BE2C (cell line): Measurements from ENCODE around the gene KLF15.
"Not testable (repeated sequence)": the region's sequence is repeated elsewhere in the genome, so short reads cannot be mapped to it uniquely, and the experiment has no call there.

ENCODE experiments used
- DNase-seq: peaks from one replicate; pipeline ENCODE4 v3.0.0-alpha.2; 2020
- H3K27me3 ChIP-seq: fragments of 250-450 bp; sonication (Bioruptor Pico); 2 replicates; pipeline ENCODE4 v1.5.1; 2020; ENCODE audit warnings: mild to moderate bottlenecking
- H3K36me3 ChIP-seq: fragments of 250-450 bp; sonication (Bioruptor Pico); 2 replicates; pipeline ENCODE4 v1.5.1; 2020; ENCODE audit warnings: mild to moderate bottlenecking
- H3K4me1 ChIP-seq: fragments of 250-450 bp; sonication (Bioruptor Pico); 2 replicates; pipeline ENCODE4 v1.5.1; 2020
- H3K4me3 ChIP-seq: 2 replicates; pipeline ENCODE4 v1.5.1; 2011; ENCODE audit warnings: low read depth, low read length
- H3K9me3 ChIP-seq: fragments of 250-450 bp; sonication (Bioruptor Pico); 2 replicates; pipeline ENCODE4 v1.5.1; 2020
- TF ChIP-seq, protein P1 (sequence below): IDR thresholded peaks from 2 replicates; pipeline ENCODE4 v1.5.1; 2012; ENCODE audit warnings: mild to moderate bottlenecking, low read depth, low read length

Gene KLF15

GRCh38 chr3:126339466-126339865 lies 17.7 kb downstream of the KLF15 start:
- no peak overlapping the region for H3K4me3 ChIP-seq
- TF ChIP-seq, protein P1, sequence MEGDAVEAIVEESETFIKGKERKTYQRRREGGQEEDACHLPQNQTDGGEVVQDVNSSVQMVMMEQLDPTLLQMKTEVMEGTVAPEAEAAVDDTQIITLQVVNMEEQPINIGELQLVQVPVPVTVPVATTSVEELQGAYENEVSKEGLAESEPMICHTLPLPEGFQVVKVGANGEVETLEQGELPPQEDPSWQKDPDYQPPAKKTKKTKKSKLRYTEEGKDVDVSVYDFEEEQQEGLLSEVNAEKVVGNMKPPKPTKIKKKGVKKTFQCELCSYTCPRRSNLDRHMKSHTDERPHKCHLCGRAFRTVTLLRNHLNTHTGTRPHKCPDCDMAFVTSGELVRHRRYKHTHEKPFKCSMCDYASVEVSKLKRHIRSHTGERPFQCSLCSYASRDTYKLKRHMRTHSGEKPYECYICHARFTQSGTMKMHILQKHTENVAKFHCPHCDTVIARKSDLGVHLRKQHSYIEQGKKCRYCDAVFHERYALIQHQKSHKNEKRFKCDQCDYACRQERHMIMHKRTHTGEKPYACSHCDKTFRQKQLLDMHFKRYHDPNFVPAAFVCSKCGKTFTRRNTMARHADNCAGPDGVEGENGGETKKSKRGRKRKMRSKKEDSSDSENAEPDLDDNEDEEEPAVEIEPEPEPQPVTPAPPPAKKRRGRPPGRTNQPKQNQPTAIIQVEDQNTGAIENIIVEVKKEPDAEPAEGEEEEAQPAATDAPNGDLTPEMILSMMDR = no peak
- DNase-seq = no peak

DNA sequence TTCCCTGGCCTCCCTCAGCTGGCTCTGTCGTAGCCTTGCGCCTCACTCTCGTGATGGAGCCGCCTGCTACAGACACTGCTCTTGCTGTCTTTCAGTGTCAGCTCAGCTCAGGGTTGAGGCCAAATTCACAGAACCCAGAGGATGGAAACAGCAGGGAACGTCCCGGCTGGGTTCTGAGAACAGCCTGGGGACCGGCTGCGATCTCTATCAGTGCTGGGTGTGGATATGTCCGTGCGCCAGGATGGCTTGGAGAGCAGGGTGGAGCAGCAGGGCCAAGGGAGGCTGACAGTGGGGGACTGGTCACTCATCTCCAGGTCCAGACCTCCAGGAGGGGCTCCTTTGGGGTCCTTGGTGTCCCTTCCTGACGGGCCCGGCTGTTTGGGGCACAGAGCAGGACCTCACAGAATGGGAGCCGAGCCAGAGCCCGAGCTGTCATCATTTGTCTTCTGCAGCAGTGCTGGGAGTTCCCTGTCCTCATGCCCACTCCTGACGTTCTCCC lies 18.4 kb downstream of the KLF15 start:
- Histone ChIP-seq H3K4me3 (no peak overlapping the region), H3K4me1 (no peaks in the 10 kb centered on the region), H3K9me3 (no peaks in the 10 kb centered on the region), H3K36me3 (no peaks in the 10 kb centered on the region), H3K27me3 (no peaks in the 10 kb centered on the region)
- TF ChIP-seq, protein P1 = no peak
- no peak for DNase-seq

More at GRCh38 chr3:126339466-126339865, 17.7 kb downstream of the KLF15 start:
- Histone ChIP-seq H3K27me3 (no peaks in the 10 kb centered on the region), H3K36me3 (no peaks in the 10 kb centered on the region), H3K4me1 (no peaks in the 10 kb centered on the region), H3K9me3 (no peaks in the 10 kb centered on the region)

DNA sequence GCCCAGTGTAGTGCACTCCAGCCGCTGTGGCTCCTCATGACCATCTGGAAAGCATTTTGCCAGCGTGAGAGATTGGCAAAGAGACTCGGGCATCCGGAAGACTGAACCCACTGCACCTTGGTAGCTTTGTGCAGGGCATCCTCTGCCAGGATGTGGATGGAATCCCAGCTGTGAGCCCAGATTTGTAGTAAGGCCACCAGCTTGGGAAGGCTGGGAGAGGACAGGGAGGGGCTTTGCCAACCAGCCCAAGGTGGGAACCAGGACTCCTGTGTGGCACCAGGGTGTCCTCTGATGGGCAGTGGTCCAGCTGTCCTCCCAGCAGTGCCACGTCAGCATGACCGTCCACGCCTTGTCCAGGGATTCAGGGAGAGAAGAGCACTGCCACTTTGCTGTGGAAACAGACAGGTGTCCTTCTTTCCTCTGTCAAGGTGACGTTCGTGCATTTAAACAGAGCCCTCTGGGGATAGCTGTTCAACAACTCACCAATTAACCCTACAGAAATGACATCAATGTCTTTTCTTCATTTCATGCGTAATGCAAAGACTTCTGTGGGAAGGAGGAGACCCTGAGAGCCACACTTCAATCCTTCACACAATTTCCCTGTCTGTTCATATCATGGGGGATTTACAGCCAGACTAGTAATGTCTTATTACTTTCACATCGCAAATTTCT lies 19.1 kb downstream of the KLF15 start:
- no peak for DNase-seq
- no peaks in the 10 kb centered on the region for H3K27me3 ChIP-seq
- no peaks in the 10 kb centered on the region for H3K9me3 ChIP-seq
- H3K36me3 ChIP-seq = no peaks in the 10 kb centered on the region
- H3K4me1 ChIP-seq = no peaks in the 10 kb centered on the region
- TF ChIP-seq, protein P1 = no peak
- H3K4me3 ChIP-seq = no peak overlapping the region

DNA sequence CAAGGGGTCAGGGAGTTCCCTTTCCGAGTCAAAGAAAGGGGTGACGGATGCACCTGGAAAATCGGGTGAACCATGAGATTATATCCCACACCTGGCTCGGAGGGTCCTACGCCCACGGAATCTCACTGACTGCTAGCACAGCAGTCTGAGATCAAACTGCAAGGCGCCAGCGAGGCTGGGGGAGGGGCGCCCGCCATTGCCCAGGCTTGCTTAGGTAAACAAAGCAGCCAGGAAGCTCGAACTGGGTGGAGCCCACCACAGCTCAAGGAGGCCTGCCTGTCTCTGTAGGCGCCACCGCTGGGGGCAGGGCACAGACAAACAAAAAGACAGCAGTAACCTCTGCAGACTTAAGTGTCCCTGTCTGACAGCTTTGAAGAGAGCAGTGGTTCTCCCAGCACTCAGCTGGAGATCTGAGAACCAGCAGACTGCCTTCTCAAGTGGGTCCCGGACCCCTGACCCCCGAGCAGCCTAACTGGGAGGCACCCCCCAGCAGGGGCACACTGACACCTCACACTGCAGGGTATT lies 25.3 kb downstream of the KLF15 start:
- not testable (repeated sequence) for H3K4me3 ChIP-seq, DNase-seq, H3K27me3 ChIP-seq

DNA sequence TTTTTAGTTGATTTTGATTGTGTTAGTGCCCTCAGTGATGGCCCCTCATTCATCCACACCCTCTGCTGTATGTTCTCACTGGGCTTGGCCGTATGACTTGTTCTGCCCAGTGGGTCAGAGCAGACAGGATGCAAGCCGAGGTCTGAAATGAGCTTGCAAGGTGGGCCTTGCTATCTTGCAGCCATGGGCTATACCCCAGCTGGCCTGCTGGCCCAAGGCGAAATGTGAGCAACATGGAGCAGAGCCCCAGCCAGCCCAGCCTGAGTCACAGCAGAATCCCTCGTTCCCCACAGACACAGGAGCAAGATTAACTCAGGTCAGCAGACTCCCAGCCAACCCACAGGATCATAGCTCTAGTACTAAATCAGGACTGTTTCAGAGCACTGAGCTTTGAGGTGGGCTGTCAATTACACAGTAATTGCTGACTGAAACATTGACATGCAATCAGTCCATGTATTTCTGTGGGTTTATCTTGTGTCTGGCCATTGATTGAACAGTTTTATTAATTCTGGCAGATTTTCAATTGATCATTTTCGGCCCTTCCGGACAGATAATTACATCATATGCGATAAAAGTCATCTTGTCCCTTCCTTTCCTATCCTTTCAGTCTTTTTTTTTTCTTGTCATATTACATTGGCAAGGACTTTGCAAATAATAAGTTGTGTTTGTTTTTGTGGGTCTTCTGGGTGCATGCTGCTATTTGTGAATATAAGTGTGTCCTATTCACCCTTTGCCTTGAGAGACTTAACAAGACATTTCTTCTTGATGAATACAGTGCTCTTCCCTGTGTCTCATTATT lies 27.1 kb downstream of the KLF15 start:
- no peak for DNase-seq
- Histone ChIP-seq H3K9me3 (peaks cover 7% of the 10 kb centered on the region; the same call in 1 of the 2 replicates), H3K36me3 (no peaks in the 10 kb centered on the region), H3K4me3 (no peak overlapping the region), H3K4me1 (no peaks in the 10 kb centered on the region), H3K27me3 (peaks cover 8% of the 10 kb centered on the region)
- TF ChIP-seq, protein P1 = no peak

More for the DNA sequence above, 25.3 kb downstream of the KLF15 start:
- H3K9me3 ChIP-seq, H3K4me1 ChIP-seq, H3K36me3 ChIP-seq: not testable (repeated sequence)

DNA sequence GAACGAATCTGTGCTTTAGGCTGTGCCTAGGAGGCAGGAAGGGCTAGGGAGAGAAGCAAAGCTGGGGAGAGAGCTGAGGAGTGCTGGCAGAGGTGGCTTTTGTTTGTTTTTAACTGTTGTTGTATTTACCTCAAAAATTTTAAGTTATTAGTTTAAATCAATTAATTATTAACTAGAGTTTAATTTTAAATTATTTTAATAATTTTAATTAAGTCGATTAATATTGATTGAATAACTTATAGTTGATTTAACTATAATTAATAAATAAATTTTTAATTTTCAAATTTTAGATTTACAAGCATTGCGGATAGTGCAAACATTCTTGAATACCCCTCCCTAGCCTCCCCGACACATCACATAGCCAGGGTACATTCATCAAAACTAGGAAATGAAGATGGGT lies 30.6 kb downstream of the KLF15 start:
- TF ChIP-seq, protein P1 = no peak
- no peaks in the 10 kb centered on the region for H3K4me1 ChIP-seq

More for the DNA sequence above, 30.6 kb downstream of the KLF15 start:
- no peaks in the 10 kb centered on the region for H3K36me3 ChIP-seq
- peaks cover 7% of the 10 kb centered on the region; the same call in 1 of the 2 replicates for H3K9me3 ChIP-seq
- H3K27me3 ChIP-seq = peaks cover 8% of the 10 kb centered on the region
- no peak overlapping the region for H3K4me3 ChIP-seq
- DNase-seq = no peak
